ENCODE results near the gene SLC25A48. TPM values are rescaled to one million over a fixed set of nuclear protein-coding genes. Genes with fewer than 3 reads are reported as not detected.

Gene SLC25A48
- total RNA-seq, 1 experiment from 2014 or later: not detected

DNA sequence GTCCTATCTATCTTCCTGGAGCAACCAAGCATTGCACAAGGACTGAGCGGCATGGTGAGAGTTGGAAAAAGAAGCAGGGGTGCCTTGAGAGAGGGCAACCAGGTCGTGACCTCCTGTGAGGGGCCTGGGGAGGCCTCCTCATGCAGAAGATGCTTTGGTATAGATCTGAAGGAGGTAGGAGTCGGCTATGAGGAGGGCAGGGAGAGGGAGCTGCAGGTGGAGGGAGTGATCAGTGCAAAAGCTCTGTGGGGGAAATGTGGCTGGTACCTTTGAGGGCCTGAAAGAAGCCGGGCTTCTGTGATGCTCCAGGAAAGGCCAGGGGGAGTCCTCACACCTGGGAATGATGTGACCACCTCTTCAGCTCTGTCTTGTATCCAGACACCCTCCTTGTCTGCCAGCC is 3.6 kb upstream of the SLC25A48 start:
- BruUV-seq (replicated peaks): no TSS peak

GRCh38 chr5:135831439-135831838 is 3.0 kb upstream of the SLC25A48 start:
- no peak for DNase-seq
- BruUV-seq (replicated peaks): no TSS peak
- Histone ChIP-seq H3K27me3 (ENCODE audit: insufficient read depth, low read depth) (peaks cover 87% of the 10 kb centered on the region), H3K9me2 (ENCODE audit: insufficient read depth) (no peaks in the 10 kb centered on the region), H3K4me2 (no peak overlapping the region), H3K79me2 (ENCODE audit: low read depth) (no peaks in the 10 kb centered on the region), H3K4me1 (replicated peaks; ENCODE audit: insufficient read depth) (no peaks in the 10 kb centered on the region), H2AFZ (no peak overlapping the region), H4K20me1 (ENCODE audit: insufficient read depth) (no peaks in the 10 kb centered on the region), H3K27ac (no peak overlapping the region), H3F3A (ENCODE audit: insufficient read depth, low read depth) (no peaks in the 10 kb centered on the region), H3K36me3 (ENCODE audit: low read depth) (no peaks in the 10 kb centered on the region), H3K9me3 (ENCODE audit: insufficient read depth, low read depth) (no peaks in the 10 kb centered on the region), H3K4me3 (no peak overlapping the region)
- intact Hi-C loops (cut with micrococcal nuclease; ENCODE audit: unreplicated experiment): loop anchor here (5.0 kb wide), 1 partner anchor 269 kb away; no protein-coding TSS in a partner anchor
- TF ChIP-seq, protein P1, sequence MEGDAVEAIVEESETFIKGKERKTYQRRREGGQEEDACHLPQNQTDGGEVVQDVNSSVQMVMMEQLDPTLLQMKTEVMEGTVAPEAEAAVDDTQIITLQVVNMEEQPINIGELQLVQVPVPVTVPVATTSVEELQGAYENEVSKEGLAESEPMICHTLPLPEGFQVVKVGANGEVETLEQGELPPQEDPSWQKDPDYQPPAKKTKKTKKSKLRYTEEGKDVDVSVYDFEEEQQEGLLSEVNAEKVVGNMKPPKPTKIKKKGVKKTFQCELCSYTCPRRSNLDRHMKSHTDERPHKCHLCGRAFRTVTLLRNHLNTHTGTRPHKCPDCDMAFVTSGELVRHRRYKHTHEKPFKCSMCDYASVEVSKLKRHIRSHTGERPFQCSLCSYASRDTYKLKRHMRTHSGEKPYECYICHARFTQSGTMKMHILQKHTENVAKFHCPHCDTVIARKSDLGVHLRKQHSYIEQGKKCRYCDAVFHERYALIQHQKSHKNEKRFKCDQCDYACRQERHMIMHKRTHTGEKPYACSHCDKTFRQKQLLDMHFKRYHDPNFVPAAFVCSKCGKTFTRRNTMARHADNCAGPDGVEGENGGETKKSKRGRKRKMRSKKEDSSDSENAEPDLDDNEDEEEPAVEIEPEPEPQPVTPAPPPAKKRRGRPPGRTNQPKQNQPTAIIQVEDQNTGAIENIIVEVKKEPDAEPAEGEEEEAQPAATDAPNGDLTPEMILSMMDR (conservative IDR thresholded peaks at IDR 0.05): no peak
- ChIA-PET POLR2A (ENCODE audit: unreplicated experiment) (no interaction called here), CTCF (no interaction called here)

More for the DNA sequence above, 3.6 kb upstream of the SLC25A48 start:
- H3F3A ChIP-seq (ENCODE audit: insufficient read depth, low read depth): no peaks in the 10 kb centered on the region
- TF ChIP-seq, protein P1 (conservative IDR thresholded peaks at IDR 0.05): no peak
- no peak for TF ChIP-seq EZH2 (IDR thresholded peaks at IDR 0.05; ENCODE audit: low read depth)
- POLR2A ChIA-PET (ENCODE audit: unreplicated experiment): no interaction called here
- CTCF ChIA-PET: interaction anchor here (0.7 to 1.5 kb wide), 3 partner anchors 270 to 366 kb away, joined by 4 read pairs; no protein-coding TSS in a partner anchor
- no peak for DNase-seq
- no peaks in the 10 kb centered on the region for H3K36me3 ChIP-seq (ENCODE audit: low read depth)
- H3K9me3 ChIP-seq (ENCODE audit: insufficient read depth, low read depth): no peaks in the 10 kb centered on the region
- H3K4me3 ChIP-seq: no peak overlapping the region
- H3K27me3 ChIP-seq (ENCODE audit: insufficient read depth, low read depth): peaks cover 87% of the 10 kb centered on the region
- H3K4me1 ChIP-seq (replicated peaks; ENCODE audit: insufficient read depth): no peaks in the 10 kb centered on the region
- H3K4me2 ChIP-seq: no peak overlapping the region
- no peaks in the 10 kb centered on the region for H4K20me1 ChIP-seq (ENCODE audit: insufficient read depth)
- H3K9me2 ChIP-seq (ENCODE audit: insufficient read depth): no peaks in the 10 kb centered on the region
- H2AFZ ChIP-seq: no peak overlapping the region
- intact Hi-C loops (cut with micrococcal nuclease; ENCODE audit: unreplicated experiment): loop anchor here (1.0 to 5.0 kb wide), 2 partner anchors 269 to 365 kb away; no protein-coding TSS in a partner anchor
- H3K79me2 ChIP-seq (ENCODE audit: low read depth): no peaks in the 10 kb centered on the region
- H3K27ac ChIP-seq: no peak overlapping the region

- no peaks in the 10 kb centered on the region for H3K79me2 ChIP-seq (ENCODE audit: low read depth)
- no peak for DNase-seq
- no peaks in the 10 kb centered on the region for H3K4me1 ChIP-seq (replicated peaks; ENCODE audit: insufficient read depth)
- no peak overlapping the region for H3K27ac ChIP-seq
- H2AFZ ChIP-seq: no peak overlapping the region
- H3K4me3 ChIP-seq: no peak overlapping the region
- BruUV-seq (replicated peaks): no TSS peak
- no peaks in the 10 kb centered on the region for H3F3A ChIP-seq (ENCODE audit: insufficient read depth, low read depth)
- peaks cover 82% of the 10 kb centered on the region for H3K27me3 ChIP-seq (ENCODE audit: insufficient read depth, low read depth)
- no peak overlapping the region for H3K4me2 ChIP-seq
- ChIA-PET POLR2A (ENCODE audit: unreplicated experiment) (no interaction called here), CTCF (no interaction called here)
- no peaks in the 10 kb centered on the region for H4K20me1 ChIP-seq (ENCODE audit: insufficient read depth)
- no peaks in the 10 kb centered on the region for H3K9me2 ChIP-seq (ENCODE audit: insufficient read depth)
- intact Hi-C loops (cut with micrococcal nuclease; ENCODE audit: unreplicated experiment): loop anchor here (5.0 kb wide), 1 partner anchor 270 kb away; no protein-coding TSS in a partner anchor
- no peaks in the 10 kb centered on the region for H3K9me3 ChIP-seq (ENCODE audit: insufficient read depth, low read depth)
- TF ChIP-seq EZH2 (IDR thresholded peaks at IDR 0.05; ENCODE audit: low read depth): no peak
- TF ChIP-seq, protein P1 (conservative IDR thresholded peaks at IDR 0.05): no peak
- no peaks in the 10 kb centered on the region for H3K36me3 ChIP-seq (ENCODE audit: low read depth)
Observed at GRCh38 chr5:135831851-135832555, 2.5 kb upstream of the SLC25A48 start.
